Mammary epithelial cell (primary cell): Measurements from ENCODE around the gene DMBX1.

Source experiments
- EZH2 ChIP-seq: IDR thresholded peaks from 2 replicates; pipeline ENCODE4 v1.6.1; 2012; ENCODE audit warnings: low read length, inconsistent platforms, borderline replicate concordance
- TF ChIP-seq, protein P1 (sequence below), 2 donors: IDR thresholded peaks in 1 of 2; conservative IDR thresholded peaks in 1 of 2; 2 replicates each; pipeline ENCODE4 v1.5.1; 2011 to 2012; ENCODE audit warnings: inconsistent platforms in 2 of 2, low read length in 2 of 2, mild to moderate bottlenecking in 2 of 2, control low read depth in 1 of 2, low read depth in 1 of 2; ENCODE audit not compliant: insufficient read depth in 1 of 2; ENCODE audit errors: extremely low read depth in 1 of 2

DNA sequence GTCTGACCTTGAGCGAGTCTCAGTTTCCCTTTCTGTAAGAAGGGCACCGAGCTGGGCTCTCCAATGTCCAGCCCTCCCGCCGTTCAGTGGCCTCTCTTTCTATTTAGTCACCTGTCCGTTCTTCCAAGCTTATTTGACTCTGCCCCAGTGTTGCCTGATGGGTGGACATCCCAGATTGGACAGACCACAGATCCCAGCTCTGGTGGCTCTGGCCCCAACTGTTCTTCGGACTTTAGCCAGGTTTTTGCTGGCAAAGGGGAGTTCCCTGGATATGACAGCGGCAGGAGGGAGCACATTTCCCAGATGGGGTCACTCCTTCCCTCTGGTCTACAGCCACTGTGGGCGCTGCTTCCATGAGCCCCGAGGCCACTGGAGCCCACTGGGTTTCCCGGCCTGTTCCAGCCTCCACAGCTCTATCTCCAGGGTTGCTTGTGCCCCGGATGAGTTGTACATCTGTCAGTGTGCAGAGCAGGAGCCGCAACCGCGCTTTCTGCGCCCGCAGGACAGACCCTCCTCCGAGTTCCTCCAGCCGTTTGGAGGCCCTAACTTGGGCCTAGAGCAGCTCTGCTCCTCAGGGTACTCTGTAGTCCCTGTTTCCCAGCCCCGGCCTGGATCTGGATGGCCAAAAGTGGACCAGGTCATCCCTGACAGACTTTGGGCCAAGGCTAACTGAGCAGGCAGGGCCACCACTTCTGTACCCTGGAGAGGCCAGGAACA, 3.8 kb downstream of the DMBX1 start:
- TF ChIP-seq, protein P1, sequence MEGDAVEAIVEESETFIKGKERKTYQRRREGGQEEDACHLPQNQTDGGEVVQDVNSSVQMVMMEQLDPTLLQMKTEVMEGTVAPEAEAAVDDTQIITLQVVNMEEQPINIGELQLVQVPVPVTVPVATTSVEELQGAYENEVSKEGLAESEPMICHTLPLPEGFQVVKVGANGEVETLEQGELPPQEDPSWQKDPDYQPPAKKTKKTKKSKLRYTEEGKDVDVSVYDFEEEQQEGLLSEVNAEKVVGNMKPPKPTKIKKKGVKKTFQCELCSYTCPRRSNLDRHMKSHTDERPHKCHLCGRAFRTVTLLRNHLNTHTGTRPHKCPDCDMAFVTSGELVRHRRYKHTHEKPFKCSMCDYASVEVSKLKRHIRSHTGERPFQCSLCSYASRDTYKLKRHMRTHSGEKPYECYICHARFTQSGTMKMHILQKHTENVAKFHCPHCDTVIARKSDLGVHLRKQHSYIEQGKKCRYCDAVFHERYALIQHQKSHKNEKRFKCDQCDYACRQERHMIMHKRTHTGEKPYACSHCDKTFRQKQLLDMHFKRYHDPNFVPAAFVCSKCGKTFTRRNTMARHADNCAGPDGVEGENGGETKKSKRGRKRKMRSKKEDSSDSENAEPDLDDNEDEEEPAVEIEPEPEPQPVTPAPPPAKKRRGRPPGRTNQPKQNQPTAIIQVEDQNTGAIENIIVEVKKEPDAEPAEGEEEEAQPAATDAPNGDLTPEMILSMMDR (conservative IDR thresholded peaks at IDR 0.05 in 1 of 2, IDR thresholded peaks at IDR 0.05 in 1 of 2; ENCODE audit: extremely low read depth in 1 of 2, insufficient read depth in 1 of 2, low read depth in 1 of 2, low read length in 2 of 2): no peak
- TF ChIP-seq EZH2: no peak
